ENCODE data around the gene CCDC183.

Gene CCDC183

DNA sequence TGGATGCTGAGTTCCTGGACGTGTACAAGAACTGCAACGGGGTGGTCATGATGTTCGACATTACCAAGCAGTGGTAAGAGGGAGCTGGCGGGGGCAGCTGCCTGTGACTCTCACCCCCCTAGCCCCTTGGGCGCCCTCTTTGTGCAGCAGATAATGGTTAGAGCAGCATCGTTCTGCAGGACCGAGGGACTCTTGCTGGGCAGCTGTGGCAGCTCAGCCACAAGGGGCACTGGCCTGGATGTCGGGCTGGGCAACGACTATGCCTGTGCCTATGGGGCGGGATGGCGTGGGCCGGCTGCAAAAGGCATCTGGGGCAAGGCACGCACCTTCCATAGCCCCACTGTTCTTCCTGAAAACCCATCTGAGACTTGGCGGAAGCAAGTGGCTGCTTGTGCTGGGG is 33.3 kb downstream of the CCDC183 start:
- H3K18ac ChIP-seq (ENCODE audit: low read length): no peak overlapping the region
- no peak overlapping the region for H4K8ac ChIP-seq (ENCODE audit: low read depth, low read length)
- H3K79me1 ChIP-seq (ENCODE audit: low read length): no peaks in the 10 kb centered on the region
- no peak overlapping the region for H2BK120ac ChIP-seq (ENCODE audit: low read depth, low read length)
- H2BK5ac ChIP-seq (ENCODE audit: low read length): no peak overlapping the region
- no peak overlapping the region for H3K4me3 ChIP-seq (ENCODE audit: low read length)
- H2AK5ac ChIP-seq (ENCODE audit: low read length): no peak overlapping the region
- H2BK15ac ChIP-seq (replicated peaks; ENCODE audit: low read depth): no peak overlapping the region
- H3K4ac ChIP-seq (ENCODE audit: low read depth, low read length): no peak overlapping the region
- no peaks in the 10 kb centered on the region for H3K79me2 ChIP-seq (ENCODE audit: control insufficient read depth, insufficient read depth, low read length)
- no peak overlapping the region for H3K56ac ChIP-seq (ENCODE audit: low read length)
- no peaks in the 10 kb centered on the region for H3K27me3 ChIP-seq (ENCODE audit: insufficient read depth, low read length, poor library complexity)
- H3K36me3 ChIP-seq (ENCODE audit: control insufficient read depth, insufficient read depth, low read length): peaks cover 24% of the 10 kb centered on the region
- no peak overlapping the region for H3K23ac ChIP-seq (ENCODE audit: low read length)
- H3K4me2 ChIP-seq (ENCODE audit: low read length): no peak overlapping the region
- no peak for DNase-seq
- H3K4me1 ChIP-seq (ENCODE audit: control insufficient read depth, low read depth, low read length): no peaks in the 10 kb centered on the region
- WGBS (ENCODE audit: extremely low coverage, insufficient coverage, low lambda C conversion rate): no CpG with 5 or more reads among the region's 14 CpGs
- no peak overlapping the region for H3K9ac ChIP-seq (ENCODE audit: low read length)
- H4K5ac ChIP-seq (ENCODE audit: low read length): no peak overlapping the region
- H3K27ac ChIP-seq (ENCODE audit: low read depth, low read length): no peak overlapping the region

DNA sequence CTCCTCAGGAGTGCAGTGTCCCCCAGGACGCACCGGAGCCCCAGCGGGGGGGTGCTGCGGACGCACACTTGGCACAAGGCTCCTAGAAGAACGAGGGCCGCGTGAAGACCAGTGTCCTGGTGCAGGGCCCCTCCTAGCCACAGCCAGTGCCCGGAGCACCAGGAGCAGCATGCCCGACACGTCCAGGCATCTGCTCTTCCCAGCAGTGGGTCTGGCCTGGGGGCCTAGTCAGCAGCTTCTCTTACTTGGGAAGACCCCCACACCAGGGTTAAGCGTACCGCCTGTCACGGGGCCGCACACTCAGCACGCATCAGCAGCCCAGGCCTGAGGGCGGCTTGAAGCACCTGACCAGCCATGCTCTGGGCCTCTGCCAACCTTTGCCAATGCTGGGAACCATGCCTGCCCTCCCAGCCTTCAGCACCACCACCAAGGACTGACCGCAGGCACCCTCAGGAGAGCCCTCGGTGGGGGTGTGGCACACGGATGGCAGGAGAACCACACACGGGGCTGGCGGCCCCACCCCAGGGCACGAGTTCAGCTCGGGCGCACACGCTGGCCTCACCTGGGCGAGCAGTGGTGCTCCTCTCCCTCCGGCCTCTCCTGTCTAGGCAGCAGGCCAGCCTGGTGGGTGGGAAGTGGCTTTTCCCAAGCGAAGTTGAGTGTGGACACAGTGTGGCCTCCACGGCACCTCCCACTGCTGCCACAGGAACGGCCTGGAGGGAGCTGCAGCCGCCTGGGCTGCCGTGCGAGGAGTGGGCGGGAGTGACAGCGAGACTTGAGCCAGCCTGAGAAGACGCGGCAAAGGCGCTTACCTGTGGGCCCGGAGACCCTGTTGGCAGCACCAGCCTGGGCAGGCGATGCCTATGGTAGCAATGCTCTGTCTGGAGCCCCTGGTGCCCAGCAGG is 34.1 kb downstream of the CCDC183 start:
- Histone ChIP-seq H3K36me3 (ENCODE audit: control insufficient read depth, insufficient read depth, low read length) (peaks cover 22% of the 10 kb centered on the region), H3K27me3 (ENCODE audit: insufficient read depth, low read length, poor library complexity) (no peaks in the 10 kb centered on the region), H2BK120ac (ENCODE audit: low read depth, low read length) (no peak overlapping the region), H2AK5ac (ENCODE audit: low read length) (no peak overlapping the region), H2BK15ac (replicated peaks; ENCODE audit: low read depth) (no peak overlapping the region), H3K4ac (ENCODE audit: low read depth, low read length) (no peak overlapping the region), H3K79me2 (ENCODE audit: control insufficient read depth, insufficient read depth, low read length) (no peaks in the 10 kb centered on the region), H3K56ac (ENCODE audit: low read length) (no peak overlapping the region), H3K27ac (ENCODE audit: low read depth, low read length) (no peak overlapping the region), H3K4me3 (ENCODE audit: low read length) (no peak overlapping the region), H3K9ac (ENCODE audit: low read length) (no peak overlapping the region), H3K23ac (ENCODE audit: low read length) (no peak overlapping the region), H3K4me1 (ENCODE audit: control insufficient read depth, low read depth, low read length) (no peaks in the 10 kb centered on the region), H3K4me2 (ENCODE audit: low read length) (no peak overlapping the region), H4K5ac (ENCODE audit: low read length) (no peak overlapping the region), H3K18ac (ENCODE audit: low read length) (no peak overlapping the region), H2BK5ac (ENCODE audit: low read length) (no peak overlapping the region), H3K79me1 (ENCODE audit: low read length) (no peaks in the 10 kb centered on the region), H4K8ac (ENCODE audit: low read depth, low read length) (no peak overlapping the region)
- no peak for DNase-seq
- WGBS (ENCODE audit: extremely low coverage, insufficient coverage, low lambda C conversion rate): no CpG with 5 or more reads among the region's 41 CpGs

DNA sequence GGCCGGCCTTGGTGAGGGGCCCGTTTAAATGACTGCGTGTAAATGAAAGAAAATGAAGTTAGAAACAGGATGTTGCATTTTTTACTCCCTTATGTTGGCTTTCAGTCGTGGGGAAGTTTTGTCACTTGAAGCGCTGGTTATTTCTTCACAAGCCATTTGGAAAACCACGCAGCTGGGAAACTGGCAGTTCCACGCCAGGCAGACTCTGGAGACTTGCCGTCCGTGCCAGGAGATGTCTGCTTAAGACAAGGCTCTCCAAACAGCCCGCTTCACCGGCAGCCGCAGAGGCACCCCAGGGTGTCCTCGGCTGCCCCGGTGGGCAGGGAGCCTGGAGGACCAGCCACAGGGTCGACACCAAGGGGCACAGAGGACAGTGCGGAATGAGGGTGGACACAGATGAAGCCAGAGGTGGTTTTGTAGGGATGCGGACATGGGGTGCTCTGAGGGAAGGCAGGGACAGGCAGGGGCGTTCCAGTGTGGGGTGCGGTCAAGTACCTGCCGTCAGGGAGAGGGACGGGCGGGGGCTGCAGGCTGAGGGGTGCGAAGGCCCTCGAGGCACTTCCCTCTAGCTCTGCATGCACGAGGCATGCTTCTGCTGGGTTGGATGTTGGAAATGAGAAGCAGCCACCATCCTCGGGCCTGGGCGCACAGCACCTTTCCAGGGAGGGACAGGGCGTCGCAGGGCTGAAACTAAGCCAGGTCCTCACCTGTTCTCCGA is 35.0 kb downstream of the CCDC183 start:
- Histone ChIP-seq H3K4me3 (ENCODE audit: low read length) (no peak overlapping the region), H3K36me3 (ENCODE audit: control insufficient read depth, insufficient read depth, low read length) (peaks cover 17% of the 10 kb centered on the region), H2BK15ac (replicated peaks; ENCODE audit: low read depth) (no peak overlapping the region), H4K8ac (ENCODE audit: low read depth, low read length) (no peak overlapping the region), H3K27me3 (ENCODE audit: insufficient read depth, low read length, poor library complexity) (no peaks in the 10 kb centered on the region), H3K4ac (ENCODE audit: low read depth, low read length) (no peak overlapping the region), H2BK120ac (ENCODE audit: low read depth, low read length) (no peak overlapping the region), H2BK5ac (ENCODE audit: low read length) (no peak overlapping the region), H3K79me2 (ENCODE audit: control insufficient read depth, insufficient read depth, low read length) (no peaks in the 10 kb centered on the region), H3K18ac (ENCODE audit: low read length) (no peak overlapping the region), H3K27ac (ENCODE audit: low read depth, low read length) (no peak overlapping the region), H3K4me1 (ENCODE audit: control insufficient read depth, low read depth, low read length) (no peaks in the 10 kb centered on the region), H3K4me2 (ENCODE audit: low read length) (no peak overlapping the region), H3K9ac (ENCODE audit: low read length) (no peak overlapping the region), H2AK5ac (ENCODE audit: low read length) (no peak overlapping the region), H3K56ac (ENCODE audit: low read length) (no peak overlapping the region), H4K5ac (ENCODE audit: low read length) (no peak overlapping the region), H3K79me1 (ENCODE audit: low read length) (no peaks in the 10 kb centered on the region), H3K23ac (ENCODE audit: low read length) (no peak overlapping the region)
- DNase-seq: no peak
- WGBS (ENCODE audit: extremely low coverage, insufficient coverage, low lambda C conversion rate): no CpG with 5 or more reads among the region's 30 CpGs

DNA sequence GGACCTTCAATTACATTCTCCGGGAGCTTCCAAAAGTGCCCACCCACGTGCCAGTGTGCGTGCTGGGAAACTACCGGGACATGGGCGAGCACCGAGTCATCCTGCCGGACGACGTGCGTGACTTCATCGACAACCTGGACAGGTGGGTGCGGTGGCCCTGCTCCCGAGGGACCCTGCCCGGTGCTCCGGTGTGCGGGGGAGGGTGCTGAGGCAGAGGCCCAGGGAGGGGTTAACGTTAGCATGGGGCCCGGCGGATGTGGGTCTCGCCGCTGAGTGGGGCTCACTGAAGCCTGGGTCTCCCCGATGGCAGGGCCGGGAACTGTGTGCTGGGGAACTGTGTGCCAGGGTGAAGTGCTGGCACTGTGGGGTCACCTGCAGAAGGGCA is 35.6 kb downstream of the CCDC183 start:
- WGBS (ENCODE audit: extremely low coverage, insufficient coverage, low lambda C conversion rate): no CpG with 5 or more reads among the region's 23 CpGs

DNA sequence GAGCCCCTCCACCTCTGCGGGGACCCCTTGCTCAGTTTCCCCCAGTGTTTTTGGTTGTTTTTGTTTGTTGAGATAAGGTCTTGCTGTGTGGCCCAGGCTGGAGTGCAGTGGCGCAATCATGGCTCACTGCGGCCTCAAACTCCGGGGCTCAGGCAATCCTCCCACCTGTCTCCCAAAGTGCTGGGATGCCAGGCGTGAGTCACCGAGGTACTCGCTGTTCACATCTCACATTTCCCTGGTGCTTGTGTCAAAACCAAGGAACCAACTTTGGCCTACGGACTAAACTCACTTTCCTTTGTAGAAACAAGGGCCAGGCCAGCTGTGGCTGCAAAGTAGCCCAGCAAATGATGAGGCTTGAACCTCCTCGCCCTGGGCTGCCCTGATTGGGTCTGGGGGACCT is 36.4 kb downstream of the CCDC183 start:
- H3K79me2 ChIP-seq (ENCODE audit: control insufficient read depth, insufficient read depth, low read length): no peaks in the 10 kb centered on the region
- H3K4me3 ChIP-seq (ENCODE audit: low read length): no peak overlapping the region
- no peak overlapping the region for H2BK120ac ChIP-seq (ENCODE audit: low read depth, low read length)
- H2BK5ac ChIP-seq (ENCODE audit: low read length): no peak overlapping the region
- no peak for DNase-seq
- H3K4ac ChIP-seq (ENCODE audit: low read depth, low read length): no peak overlapping the region
- H3K79me1 ChIP-seq (ENCODE audit: low read length): no peaks in the 10 kb centered on the region
- no peak overlapping the region for H3K9ac ChIP-seq (ENCODE audit: low read length)
- H2AK5ac ChIP-seq (ENCODE audit: low read length): no peak overlapping the region
- WGBS (ENCODE audit: extremely low coverage, insufficient coverage, low lambda C conversion rate): no CpG with 5 or more reads among the region's 9 CpGs
- H4K8ac ChIP-seq (ENCODE audit: low read depth, low read length): no peak overlapping the region
- H2BK15ac ChIP-seq (replicated peaks; ENCODE audit: low read depth): no peak overlapping the region
- H3K18ac ChIP-seq (ENCODE audit: low read length): no peak overlapping the region
- H3K4me1 ChIP-seq (ENCODE audit: control insufficient read depth, low read depth, low read length): no peaks in the 10 kb centered on the region
- no peak overlapping the region for H3K27ac ChIP-seq (ENCODE audit: low read depth, low read length)
- H3K36me3 ChIP-seq (ENCODE audit: control insufficient read depth, insufficient read depth, low read length): peaks cover 15% of the 10 kb centered on the region
- no peak overlapping the region for H3K23ac ChIP-seq (ENCODE audit: low read length)
- H3K27me3 ChIP-seq (ENCODE audit: insufficient read depth, low read length, poor library complexity): no peaks in the 10 kb centered on the region
- H3K56ac ChIP-seq (ENCODE audit: low read length): no peak overlapping the region
- H3K4me2 ChIP-seq (ENCODE audit: low read length): no peak overlapping the region
- H4K5ac ChIP-seq (ENCODE audit: low read length): no peak overlapping the region

More for the DNA sequence above, 35.6 kb downstream of the CCDC183 start:
- no peak overlapping the region for H2BK15ac ChIP-seq (replicated peaks; ENCODE audit: low read depth)
- H2AK5ac ChIP-seq (ENCODE audit: low read length): no peak overlapping the region
- H3K79me1 ChIP-seq (ENCODE audit: low read length): no peaks in the 10 kb centered on the region
- H2BK5ac ChIP-seq (ENCODE audit: low read length): no peak overlapping the region
- no peak overlapping the region for H3K23ac ChIP-seq (ENCODE audit: low read length)
- H3K56ac ChIP-seq (ENCODE audit: low read length): no peak overlapping the region
- H3K79me2 ChIP-seq (ENCODE audit: control insufficient read depth, insufficient read depth, low read length): no peaks in the 10 kb centered on the region
- H3K27ac ChIP-seq (ENCODE audit: low read depth, low read length): no peak overlapping the region
- H4K8ac ChIP-seq (ENCODE audit: low read depth, low read length): no peak overlapping the region
- no peak overlapping the region for H4K5ac ChIP-seq (ENCODE audit: low read length)
- no peak overlapping the region for H3K9ac ChIP-seq (ENCODE audit: low read length)
- no peaks in the 10 kb centered on the region for H3K4me1 ChIP-seq (ENCODE audit: control insufficient read depth, low read depth, low read length)
- no peak overlapping the region for H2BK120ac ChIP-seq (ENCODE audit: low read depth, low read length)
- no peak overlapping the region for H3K4me3 ChIP-seq (ENCODE audit: low read length)
- H3K4ac ChIP-seq (ENCODE audit: low read depth, low read length): no peak overlapping the region
- DNase-seq: no peak
- H3K36me3 ChIP-seq (ENCODE audit: control insufficient read depth, insufficient read depth, low read length): peaks cover 17% of the 10 kb centered on the region
- H3K4me2 ChIP-seq (ENCODE audit: low read length): no peak overlapping the region
- H3K18ac ChIP-seq (ENCODE audit: low read length): no peak overlapping the region
- H3K27me3 ChIP-seq (ENCODE audit: insufficient read depth, low read length, poor library complexity): no peaks in the 10 kb centered on the region
